Breast epithelium (tissue), 3 donors: Measurements from ENCODE around the gene PTPN3.

Experiments
- CTCF ChIP-seq, 3 donors: fragments of 450-650 bp; IDR thresholded peaks; one replicate each; pipeline ENCODE4 v1.5.1; 2016 to 2017; ENCODE audit warnings: antibody characterized with exemption in 3 of 3, mild to moderate bottlenecking in 3 of 3, moderate library complexity in 3 of 3
- POLR2A ChIP-seq: fragments of 450-650 bp; IDR thresholded peaks from one replicate; pipeline ENCODE4 v1.6.1; 2016; ENCODE audit warnings: antibody characterized with exemption, mild to moderate bottlenecking, moderate library complexity

DNA sequence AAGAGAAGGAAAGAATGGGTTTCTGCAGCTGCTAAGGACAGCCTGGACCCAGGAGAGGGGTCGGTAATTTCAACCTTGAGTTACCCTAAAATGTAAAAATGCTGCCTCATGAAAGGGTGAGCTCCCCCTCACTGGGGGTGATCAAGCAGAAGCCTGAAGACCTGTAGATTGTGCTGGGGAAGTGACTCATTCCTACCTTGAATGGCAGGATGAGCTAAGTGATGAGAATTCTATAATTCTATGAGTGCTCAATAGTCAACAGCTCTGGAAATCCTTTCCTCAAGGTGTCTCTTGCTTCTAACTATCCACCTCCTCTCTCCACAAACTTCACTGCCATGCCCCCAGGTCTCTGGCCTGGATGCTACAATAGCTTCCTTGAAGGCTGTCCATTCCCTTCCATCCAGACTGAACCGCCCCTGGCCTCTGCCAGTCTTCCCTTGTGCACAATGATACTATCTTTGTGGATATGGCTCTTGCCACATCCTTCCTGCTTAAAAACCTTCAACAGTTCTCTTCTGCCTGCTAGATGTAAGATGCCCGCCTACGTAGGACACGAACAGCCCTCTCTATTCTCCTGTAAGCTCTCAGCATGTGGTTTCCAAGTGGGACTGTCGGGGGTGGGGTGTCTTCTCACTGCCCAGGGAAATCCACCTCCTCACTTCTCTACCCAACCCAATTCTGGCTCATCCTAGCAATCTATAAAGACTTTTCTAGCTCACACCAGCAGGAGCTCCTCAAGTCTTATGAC lies 50.6 kb downstream of the PTPN3 start:
- TF ChIP-seq CTCF (IDR thresholded peaks at IDR 0.05) (no peak), POLR2A (no peak)
